GM15510 (cell line): ENCODE data around the gene PGLYRP2.

Experiments
- POLR2A ChIP-seq: IDR thresholded peaks from 3 replicates; pipeline ENCODE4 v1.6.1; 2011; ENCODE audit warnings: borderline replicate concordance; ENCODE audit not compliant: insufficient read length; ENCODE audit errors: extremely low read depth

Gene PGLYRP2

GRCh38 chr19:15439078-15439799 is 40.1 kb downstream of the PGLYRP2 start:
- no peak for TF ChIP-seq POLR2A

GRCh38 chr19:15438577-15438976 is 40.7 kb downstream of the PGLYRP2 start:
- TF ChIP-seq POLR2A, result no peak

GRCh38 chr19:15438124-15438496 is 41.2 kb downstream of the PGLYRP2 start:
- TF ChIP-seq POLR2A, result no peak

- TF ChIP-seq POLR2A, result no peak
Measured at GRCh38 chr19:15437355-15438123, 41.8 kb downstream of the PGLYRP2 start.

GRCh38 chr19:15436826-15437110 is 42.5 kb downstream of the PGLYRP2 start:
- no peak for TF ChIP-seq POLR2A

- TF ChIP-seq POLR2A, result no peak
Measured at GRCh38 chr19:15436012-15436825, 43.1 kb downstream of the PGLYRP2 start.

- no peak for TF ChIP-seq POLR2A
Measured at GRCh38 chr19:15433519-15434069, 45.7 kb downstream of the PGLYRP2 start.

GRCh38 chr19:15432629-15433518 is 46.4 kb downstream of the PGLYRP2 start:
- TF ChIP-seq POLR2A, result peak; percentile 68

GRCh38 chr19:15432018-15432494 is 47.2 kb downstream of the PGLYRP2 start:
- no peak for TF ChIP-seq POLR2A

- TF ChIP-seq POLR2A, result no peak
Measured at GRCh38 chr19:15431396-15432017, 47.8 kb downstream of the PGLYRP2 start.

GRCh38 chr19:15430526-15431120 is 48.7 kb downstream of the PGLYRP2 start:
- no peak for TF ChIP-seq POLR2A

- no peak for TF ChIP-seq POLR2A
Measured at GRCh38 chr19:15429825-15430467, 49.4 kb downstream of the PGLYRP2 start.

- no peak for TF ChIP-seq POLR2A
Measured at GRCh38 chr19:15428956-15429824, 50.1 kb downstream of the PGLYRP2 start.
